Right kidney (tissue), 1 donor: ENCODE measurements around the gene CADM1.
A peak's percentile ranks its signal among the peaks of the same experiment; 100 is the strongest.

Experiments used
- DNase-seq: peaks from one replicate; pipeline ENCODE4 v3.0.0-alpha.2; 2016

Gene CADM1

DNA sequence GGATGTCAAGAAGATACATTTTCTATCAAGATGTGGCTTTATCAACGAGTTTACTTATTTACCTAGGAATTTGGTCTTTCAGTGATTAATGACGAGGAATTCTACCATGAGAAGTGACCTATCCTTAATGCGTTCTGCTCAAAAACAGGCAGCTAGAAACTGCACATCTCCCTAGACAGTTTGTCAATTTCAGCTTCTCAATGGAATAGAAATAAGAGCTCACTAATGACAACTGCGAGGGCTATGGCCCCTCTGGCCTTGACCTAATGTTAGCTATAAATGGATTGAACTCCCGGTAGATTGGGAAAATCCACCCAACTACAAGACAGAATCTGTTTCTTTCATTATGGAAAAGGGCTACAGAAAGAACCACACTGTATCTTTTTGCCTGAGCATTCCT lies 223.4 kb downstream of the CADM1 start:
- no peak for DNase-seq

GRCh38 chr11:115279813-115280761 lies 224.1 kb downstream of the CADM1 start:
- no peak for DNase-seq

- no peak for DNase-seq
These were observed 227.4 kb downstream of the CADM1 start for GRCh38 chr11:115276799-115277198.

DNA sequence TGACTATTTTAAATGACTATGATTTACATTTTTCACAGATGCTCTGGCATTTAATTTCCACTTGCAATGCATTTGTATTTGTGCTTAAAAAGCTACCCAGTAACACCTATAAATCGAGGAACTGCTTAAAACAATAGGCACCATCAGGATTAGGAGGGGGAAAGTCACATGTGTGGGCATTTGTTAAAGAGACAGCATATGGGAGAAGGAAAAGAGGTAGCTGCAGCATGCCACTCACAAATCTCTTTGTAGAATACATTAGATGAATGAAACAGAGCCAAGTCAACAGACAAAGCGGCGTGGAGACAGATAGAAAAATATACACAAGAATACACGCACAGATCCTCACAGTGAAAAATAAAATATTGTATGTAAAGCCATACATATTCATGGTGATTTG lies 228.0 kb downstream of the CADM1 start:
- no peak for DNase-seq

DNA sequence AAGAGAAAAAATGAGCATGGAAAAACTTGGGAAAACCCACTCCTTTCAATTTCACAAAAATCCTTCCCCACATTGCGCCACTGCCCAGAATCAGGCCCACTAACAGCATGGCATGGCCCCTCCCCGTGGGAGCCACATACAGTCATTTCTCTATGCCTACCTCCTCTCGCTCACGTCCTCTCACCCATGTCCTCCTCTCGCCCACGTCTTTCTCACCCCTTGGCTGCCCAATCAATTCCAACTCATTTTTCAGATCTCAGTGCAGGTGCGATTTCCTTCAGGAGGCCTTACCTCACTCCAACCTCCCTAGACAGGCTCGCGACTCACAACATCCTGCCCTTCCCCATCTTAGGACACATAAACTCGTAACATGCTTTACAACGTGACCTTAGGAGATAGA lies 229.2 kb downstream of the CADM1 start:
- no peak for DNase-seq

DNA sequence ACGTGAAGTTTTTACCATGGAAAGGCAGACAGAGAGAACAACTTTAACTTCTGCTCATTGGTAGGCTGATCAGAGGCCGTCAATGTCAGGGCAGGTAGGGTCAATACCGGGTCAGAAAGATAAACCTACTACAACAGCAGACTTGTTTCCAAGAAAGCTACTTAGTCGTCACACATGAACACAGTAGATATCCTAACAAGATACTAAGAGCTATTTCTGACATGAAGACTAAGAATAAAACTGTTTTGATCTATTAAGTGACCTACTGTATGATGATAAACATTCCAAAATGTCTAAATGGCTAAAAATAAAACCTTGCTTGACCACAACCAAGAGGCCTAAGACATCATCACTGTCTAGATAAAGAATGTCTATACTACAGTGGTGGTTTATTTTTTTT lies 231.3 kb downstream of the CADM1 start:
- DNase-seq, result no peak

DNA sequence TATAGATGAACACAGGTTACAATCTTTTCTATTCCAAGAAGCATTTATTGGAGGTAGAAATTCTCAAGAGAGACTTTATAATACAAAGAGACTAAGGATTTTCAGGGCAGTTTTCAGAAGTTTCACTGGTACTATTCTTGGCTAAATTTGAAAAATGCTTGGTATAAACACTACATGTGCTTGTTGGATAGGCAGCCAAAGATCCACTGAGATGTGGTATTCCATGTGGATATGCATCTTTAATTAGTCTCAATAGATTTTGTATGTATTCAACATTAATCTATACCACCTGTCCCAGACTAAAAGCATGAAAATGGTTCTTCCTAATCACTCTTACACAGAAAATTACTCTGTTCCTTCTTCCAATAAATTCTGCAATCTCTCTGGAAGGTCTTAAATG lies 232.6 kb downstream of the CADM1 start:
- DNase-seq, result no peak

GRCh38 chr11:115269191-115269950 lies 234.8 kb downstream of the CADM1 start:
- no peak for DNase-seq

DNA sequence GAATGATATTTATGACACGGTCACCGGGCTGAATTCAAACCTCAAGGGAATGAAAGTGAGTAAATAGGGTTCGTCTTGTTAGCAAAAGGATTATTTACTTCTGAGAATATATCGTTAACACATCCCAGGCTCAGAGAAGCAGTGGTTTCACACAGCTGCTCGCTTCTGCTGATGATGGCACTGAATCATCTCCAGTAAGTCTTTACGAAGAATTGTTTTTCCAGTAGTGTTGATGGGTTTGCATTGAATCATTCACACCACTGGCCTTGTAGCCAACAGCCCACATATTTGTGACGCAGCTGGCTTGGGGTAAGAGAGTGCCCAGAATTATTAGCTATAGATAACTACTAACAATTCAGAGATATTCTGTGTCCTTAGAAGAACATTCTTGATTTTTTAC lies 236.3 kb downstream of the CADM1 start:
- no peak for DNase-seq

DNA sequence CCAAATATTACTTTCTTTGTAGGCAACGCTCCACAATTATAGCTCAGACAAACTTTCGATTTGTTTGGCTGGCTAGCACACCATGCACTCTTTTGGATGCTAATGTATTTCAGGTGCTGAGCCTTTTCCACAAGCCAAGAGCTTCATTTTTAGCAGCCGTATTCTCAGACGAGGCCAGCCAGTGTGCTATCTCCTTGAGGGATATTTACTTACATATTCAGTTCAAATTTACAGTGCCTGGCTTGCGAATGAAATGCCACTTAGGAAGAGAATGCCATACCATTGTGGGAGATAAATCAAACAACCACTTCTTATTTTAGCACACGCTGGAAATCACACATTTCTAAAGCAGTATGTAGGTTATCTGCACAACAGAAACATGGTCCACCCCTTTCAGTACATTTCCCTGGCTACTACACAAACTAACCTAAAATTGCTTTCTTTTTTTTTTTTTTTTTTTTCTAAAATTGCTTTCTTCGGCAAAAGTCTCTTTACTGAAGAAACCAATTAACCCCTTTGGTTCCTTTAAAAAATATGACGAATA lies 236.9 kb downstream of the CADM1 start:
- DNase-seq, result no peak

DNA sequence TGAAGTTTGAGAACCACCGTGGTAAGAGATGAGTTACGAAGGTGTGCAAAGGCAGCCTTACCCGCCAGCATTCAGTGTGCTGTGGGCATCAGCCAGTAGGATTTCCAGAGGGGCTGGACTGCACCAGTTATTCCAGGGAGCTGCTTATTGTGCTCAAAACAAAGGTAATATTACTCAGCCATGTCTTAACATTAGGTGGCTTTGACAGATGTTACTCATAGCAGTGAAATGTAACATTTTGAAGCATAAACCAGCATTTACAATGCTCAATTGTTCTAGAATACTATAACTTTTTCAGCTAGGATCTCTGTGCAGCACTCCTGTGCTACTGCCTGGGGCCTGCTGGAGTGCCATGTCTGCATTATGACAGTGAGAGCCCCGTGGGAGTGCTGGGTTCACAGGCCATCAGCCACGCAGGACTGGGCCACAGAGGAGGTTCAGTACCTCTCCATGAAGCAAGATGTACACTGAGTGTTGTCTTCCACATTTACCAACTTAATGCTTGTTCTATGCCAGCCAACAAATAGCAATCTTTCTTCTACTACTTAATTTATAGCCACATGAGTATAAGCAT lies 238.1 kb downstream of the CADM1 start:
- DNase-seq, result no peak

- DNase-seq, result no peak
These were observed 240.2 kb downstream of the CADM1 start for GRCh38 chr11:115263799-115264656.

DNA sequence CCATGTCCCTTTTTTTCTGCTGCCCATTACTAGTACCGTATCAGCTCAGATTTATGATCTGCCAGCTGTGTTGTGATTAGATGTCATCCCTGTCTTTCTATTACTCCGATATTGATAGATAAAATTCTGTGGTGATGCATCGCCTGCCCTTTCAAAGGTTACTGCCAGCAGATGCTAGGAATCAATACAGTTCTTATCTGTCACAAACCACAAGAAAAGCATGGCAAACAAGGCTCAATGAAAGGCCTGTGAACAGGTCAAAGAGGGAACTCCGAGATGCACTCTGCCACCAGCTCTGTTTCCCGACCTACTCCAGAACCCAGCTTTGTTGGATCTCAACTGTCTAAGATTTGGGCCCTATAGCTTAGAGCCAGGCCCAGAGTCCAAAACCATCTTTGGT lies 246.0 kb downstream of the CADM1 start:
- DNase-seq, result no peak

DNA sequence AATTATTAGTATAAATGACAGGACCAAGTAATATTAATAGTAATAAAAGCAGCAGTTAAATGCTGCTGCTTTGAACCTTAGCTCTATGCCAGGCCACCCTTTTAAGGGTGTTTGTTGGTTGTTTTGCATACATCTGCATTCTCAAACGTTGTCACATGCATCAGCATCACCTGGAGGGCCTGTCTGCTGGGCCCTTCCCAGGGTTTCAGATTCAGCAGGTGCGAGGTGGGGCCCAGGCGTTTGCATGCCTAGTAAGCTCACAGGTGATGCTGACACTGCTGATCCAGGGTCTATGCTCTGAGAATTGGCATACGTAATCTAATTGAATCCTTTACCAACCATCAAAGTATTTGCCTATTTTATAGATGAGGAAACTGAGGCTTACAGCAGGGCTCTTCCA lies 246.5 kb downstream of the CADM1 start:
- no peak for DNase-seq

- DNase-seq, result no peak
These were observed 246.9 kb downstream of the CADM1 start for GRCh38 chr11:115257270-115257669.

GRCh38 chr11:115256397-115257197 lies 247.6 kb downstream of the CADM1 start:
- peak; percentile 56 for DNase-seq

DNA sequence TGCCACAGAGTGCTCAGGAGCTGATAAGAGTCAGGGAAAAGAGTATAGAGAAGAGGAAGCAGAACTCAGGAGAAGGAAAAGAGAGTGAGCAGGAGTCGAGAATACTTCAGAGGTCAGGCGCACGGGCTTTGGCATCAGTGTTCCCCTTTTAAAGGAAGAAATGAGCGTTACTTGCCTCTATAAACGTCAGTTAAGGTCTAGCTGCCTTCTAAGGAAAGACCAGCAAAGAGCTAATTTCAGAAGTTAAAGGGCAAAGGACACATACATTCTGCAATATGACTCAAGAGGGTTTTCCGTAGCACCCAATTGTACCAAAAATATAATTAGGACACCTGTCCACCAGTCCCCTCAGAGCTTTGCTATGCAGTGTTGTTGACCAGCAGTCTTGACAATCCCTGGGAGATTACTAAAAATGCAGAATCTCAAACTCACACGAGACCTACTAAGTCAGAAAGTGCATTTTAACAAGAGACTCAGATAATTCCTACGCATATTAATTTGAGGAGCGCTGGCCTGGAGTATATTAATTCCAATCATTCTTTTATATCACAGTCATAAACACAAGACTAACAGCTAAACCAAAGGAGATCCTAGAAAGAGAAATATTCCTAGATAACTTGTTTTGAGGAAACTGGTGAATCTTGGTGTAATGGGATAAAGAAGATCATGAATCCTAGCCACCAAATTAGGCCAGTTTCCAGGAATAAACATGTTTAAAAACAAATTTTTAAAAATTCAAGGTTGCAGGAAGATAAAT lies 249.0 kb downstream of the CADM1 start:
- no peak for DNase-seq

GRCh38 chr11:115251126-115251525 lies 253.1 kb downstream of the CADM1 start:
- DNase-seq, result no peak

DNA sequence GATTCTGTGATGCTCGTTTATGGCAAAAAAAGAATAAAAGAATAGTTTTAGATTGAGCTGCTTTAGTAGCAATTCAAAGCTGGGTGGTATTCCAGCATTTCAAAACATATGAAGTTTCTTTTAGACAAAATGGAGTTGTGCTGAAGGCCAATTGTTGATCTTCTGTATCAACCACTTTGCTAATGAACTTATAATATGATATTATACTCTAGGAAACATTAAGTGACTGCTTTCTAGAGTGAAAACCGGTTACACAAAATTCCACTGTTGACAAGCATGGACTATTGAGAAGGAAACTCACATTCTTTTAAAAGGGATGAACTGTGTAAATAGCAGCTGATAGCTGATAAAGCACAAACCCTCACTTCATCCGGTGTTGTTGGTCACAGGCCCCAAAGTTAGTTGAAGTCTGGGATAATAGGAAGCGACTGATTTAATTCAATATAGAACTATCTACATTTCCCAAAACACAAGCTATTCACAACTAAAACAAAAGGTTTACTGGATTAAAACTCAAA lies 255.1 kb downstream of the CADM1 start:
- DNase-seq, result no peak

DNA sequence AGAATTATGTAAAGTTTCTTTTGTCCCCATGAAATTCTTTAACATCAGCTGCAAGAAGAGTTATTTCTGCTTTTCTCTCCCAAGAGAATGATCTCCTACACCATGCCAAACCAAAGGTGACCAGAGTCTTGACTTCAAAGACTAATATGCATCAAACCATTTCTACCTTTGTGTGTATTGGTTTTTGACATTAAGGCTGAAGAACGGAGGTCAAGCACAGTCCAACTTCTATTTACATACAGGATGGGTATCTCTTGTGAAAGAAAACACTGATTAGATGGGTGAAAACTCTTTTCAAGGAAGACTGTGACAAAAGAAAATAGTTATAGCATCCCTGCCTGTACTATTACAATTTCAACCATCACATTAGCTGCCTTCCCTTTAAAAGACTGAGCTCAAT lies 256.3 kb downstream of the CADM1 start:
- no peak for DNase-seq
